WTC11 (cell line): Measurements from ENCODE around the gene STX18.

Experiments
- JUN ChIP-seq: sonication (generic); formaldehyde crosslinking; IDR thresholded peaks from 2 replicates; pipeline ENCODE4 v1.8.0; 2023; ENCODE audit warnings: mild to moderate bottlenecking, missing genetic modification reagents
- TEAD4 ChIP-seq: sonication (generic); formaldehyde crosslinking; IDR thresholded peaks from 2 replicates; pipeline ENCODE4 v1.8.0; 2022; ENCODE audit warnings: mild to moderate bottlenecking, missing genetic modification reagents
- TF ChIP-seq, protein P1 (sequence below): fragments of 200-600 bp; IDR thresholded peaks from 2 replicates; pipeline ENCODE4 v1.8.0; 2022; ENCODE audit warnings: antibody characterized with exemption
- TF ChIP-seq, protein P2 (sequence below): sonication (generic); formaldehyde crosslinking; conservative IDR thresholded peaks from 2 replicates; pipeline ENCODE4 v1.8.1; 2022; ENCODE audit warnings: mild to moderate bottlenecking, missing genetic modification reagents

DNA sequence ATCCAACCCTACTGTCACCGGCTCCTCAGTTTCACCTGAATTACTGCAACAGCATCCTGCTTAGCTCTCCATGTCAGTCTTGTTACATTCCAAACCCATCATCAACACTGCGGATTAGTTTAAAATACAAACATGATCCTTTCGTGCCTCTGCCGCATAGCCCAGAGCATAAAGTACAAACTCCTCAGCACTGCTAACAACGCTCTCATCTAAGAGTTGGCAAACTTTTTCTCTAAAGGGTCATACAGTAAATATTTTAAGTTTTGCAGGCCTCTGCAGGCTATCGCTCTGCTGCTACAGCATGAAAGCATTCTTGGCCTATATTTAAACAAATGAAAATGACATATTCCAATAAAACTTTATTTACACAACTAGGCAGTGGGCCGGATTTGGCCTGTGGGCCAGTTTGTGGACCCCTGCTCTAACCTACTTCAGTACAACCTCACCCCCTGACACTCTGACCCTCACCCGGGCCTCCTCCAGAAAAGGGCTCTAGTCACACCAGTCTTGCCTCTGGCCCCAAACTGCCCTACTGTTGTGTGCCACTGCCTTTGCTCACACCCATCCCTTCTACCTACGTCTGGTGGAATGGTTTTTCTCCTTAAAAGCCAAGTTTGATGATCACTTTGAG lies 7.2 kb downstream of the STX18 start:
- TF ChIP-seq TEAD4 (CRISPR knock-in tag) (no peak), JUN (no peak)
- TF ChIP-seq, protein P1, sequence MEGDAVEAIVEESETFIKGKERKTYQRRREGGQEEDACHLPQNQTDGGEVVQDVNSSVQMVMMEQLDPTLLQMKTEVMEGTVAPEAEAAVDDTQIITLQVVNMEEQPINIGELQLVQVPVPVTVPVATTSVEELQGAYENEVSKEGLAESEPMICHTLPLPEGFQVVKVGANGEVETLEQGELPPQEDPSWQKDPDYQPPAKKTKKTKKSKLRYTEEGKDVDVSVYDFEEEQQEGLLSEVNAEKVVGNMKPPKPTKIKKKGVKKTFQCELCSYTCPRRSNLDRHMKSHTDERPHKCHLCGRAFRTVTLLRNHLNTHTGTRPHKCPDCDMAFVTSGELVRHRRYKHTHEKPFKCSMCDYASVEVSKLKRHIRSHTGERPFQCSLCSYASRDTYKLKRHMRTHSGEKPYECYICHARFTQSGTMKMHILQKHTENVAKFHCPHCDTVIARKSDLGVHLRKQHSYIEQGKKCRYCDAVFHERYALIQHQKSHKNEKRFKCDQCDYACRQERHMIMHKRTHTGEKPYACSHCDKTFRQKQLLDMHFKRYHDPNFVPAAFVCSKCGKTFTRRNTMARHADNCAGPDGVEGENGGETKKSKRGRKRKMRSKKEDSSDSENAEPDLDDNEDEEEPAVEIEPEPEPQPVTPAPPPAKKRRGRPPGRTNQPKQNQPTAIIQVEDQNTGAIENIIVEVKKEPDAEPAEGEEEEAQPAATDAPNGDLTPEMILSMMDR, result no peak
- TF ChIP-seq, protein P2, sequence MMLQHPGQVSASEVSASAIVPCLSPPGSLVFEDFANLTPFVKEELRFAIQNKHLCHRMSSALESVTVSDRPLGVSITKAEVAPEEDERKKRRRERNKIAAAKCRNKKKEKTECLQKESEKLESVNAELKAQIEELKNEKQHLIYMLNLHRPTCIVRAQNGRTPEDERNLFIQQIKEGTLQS (CRISPR knock-in tag), result no peak
